MCF 10A (cell line): Measurements from ENCODE around the gene LETM1. TPM values are rescaled to one million over a fixed set of nuclear protein-coding genes. Genes with fewer than 3 reads are reported as not detected.
A peak's percentile ranks its signal among the peaks of the same experiment; 100 is the strongest.

Experiments
- BruUV-seq: library from RNA; stranded (reverse); fragments of 400-500 nt; replicated peaks from 2 replicates; lab custom pipeline; 2021; lab: Mats Ljungman, UMichigan
- CTCF ChIA-PET: fragments of 300-600 bp; sonication (Branson Sonifier 250); formaldehyde crosslinking; extraction: SDS; loops from one replicate; lab custom pipeline; 2021; ENCODE audit warnings: antibody characterized with exemption, inconsistent platforms; lab: Yijun Ruan, JAX
- POLR2A ChIA-PET: fragments of 300-600, 350-650 bp; sonication (Branson Sonifier 250); formaldehyde crosslinking; extraction: SDS; loops from one replicate; lab custom pipeline; 2020; ENCODE audit warnings: antibody characterized with exemption, inconsistent platforms; lab: Yijun Ruan, JAX
- DNase-seq: peaks from one replicate; pipeline ENCODE4 v3.0.0-alpha.2; 2018; ENCODE audit not compliant: unreplicated experiment
- H3K27ac Mint-ChIP-seq: one replicate; pipeline ENCODE4 v1.8.0; 2022; ENCODE audit warnings: mild to moderate bottlenecking, low read depth, mixed read lengths; ENCODE audit not compliant: unreplicated experiment
- H3K27me3 Mint-ChIP-seq: one replicate; pipeline ENCODE4 v1.8.0; 2022; ENCODE audit warnings: mixed read lengths; ENCODE audit not compliant: insufficient read depth, unreplicated experiment
- H3K36me3 Mint-ChIP-seq: one replicate; pipeline ENCODE4 v1.8.0; 2022; ENCODE audit warnings: mild to moderate bottlenecking, moderate library complexity, mixed read lengths; ENCODE audit not compliant: insufficient read depth, unreplicated experiment
- H3K4me1 Mint-ChIP-seq: one replicate; pipeline ENCODE4 v1.8.0; 2022; ENCODE audit warnings: mixed read lengths; ENCODE audit not compliant: insufficient read depth, unreplicated experiment
- H3K4me3 Mint-ChIP-seq: one replicate; pipeline ENCODE4 v1.8.0; 2022; ENCODE audit warnings: mild to moderate bottlenecking, moderate library complexity, mixed read lengths; ENCODE audit not compliant: unreplicated experiment
- H3K9me3 Mint-ChIP-seq: one replicate; pipeline ENCODE4 v1.8.0; 2022; ENCODE audit warnings: mixed read lengths; ENCODE audit not compliant: unreplicated experiment
- intact Hi-C: fragments of 100-400 bp; cut with micrococcal nuclease; formaldehyde crosslinking; loops from 2 replicates; pipeline ENCODE4 v1.14.1; 2022
- total RNA-seq: library from RNA; stranded (reverse); gene quantifications from 2 replicates; pipeline ENCODE4 v1.2.3, GENCODE V29; 2022
- TF ChIP-seq, protein P1 (sequence below): fragments of 200-600 bp; IDR thresholded peaks from one replicate; pipeline ENCODE4 v1.8.0; 2022; ENCODE audit warnings: antibody characterized with exemption, mild to moderate bottlenecking; ENCODE audit not compliant: unreplicated experiment

The LETM1 gene
- total RNA-seq, 1 experiment from 2014 or later: 85.0 TPM

DNA sequence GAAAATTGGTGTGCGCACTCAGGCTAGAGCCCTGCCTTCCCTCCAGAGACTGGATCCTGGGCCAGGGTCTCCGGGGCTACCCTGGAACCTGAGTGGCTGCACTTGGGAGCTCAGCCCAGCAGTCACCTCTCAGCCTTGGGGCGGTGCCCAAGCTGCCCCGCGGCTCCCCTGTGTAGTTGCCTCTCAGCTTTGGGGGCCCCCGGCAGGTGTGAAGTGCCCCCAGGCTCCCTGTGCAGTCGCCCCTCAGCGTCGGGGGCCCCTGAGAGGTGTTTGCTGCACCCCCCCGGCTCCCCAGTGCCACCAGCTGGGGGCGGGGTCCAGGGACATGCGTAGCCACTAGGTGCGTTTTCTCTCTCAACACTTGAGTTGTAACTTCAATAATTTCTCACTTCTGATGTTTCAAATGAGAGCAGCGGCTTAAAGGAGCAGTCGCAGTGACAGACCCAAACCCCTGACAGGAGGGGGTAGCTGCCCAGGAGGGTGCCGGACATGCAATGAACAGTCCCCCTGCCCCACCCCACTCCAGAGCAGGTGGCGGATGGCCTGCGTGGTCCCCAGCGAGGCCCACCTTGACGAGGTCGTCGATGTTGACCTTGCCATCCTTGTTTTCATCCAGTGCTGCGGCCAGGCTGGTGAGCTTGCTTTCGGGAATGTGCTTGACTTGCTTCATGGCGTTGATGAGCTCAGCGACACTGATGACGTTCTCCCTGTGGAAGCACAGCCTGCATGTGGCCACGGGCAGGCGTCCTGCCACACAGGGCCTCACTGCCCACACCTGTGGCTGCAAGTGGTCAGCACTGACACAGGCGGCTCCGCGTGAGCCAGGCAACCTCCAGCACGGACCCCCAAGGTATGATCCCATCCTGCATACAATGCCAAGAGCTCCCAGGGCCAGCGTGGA, 40.6 kb downstream of the LETM1 start:
- H3K27me3 Mint-ChIP-seq: no peaks in the 10 kb centered on the region
- H3K27ac Mint-ChIP-seq: no peak overlapping the region
- TF ChIP-seq, protein P1, sequence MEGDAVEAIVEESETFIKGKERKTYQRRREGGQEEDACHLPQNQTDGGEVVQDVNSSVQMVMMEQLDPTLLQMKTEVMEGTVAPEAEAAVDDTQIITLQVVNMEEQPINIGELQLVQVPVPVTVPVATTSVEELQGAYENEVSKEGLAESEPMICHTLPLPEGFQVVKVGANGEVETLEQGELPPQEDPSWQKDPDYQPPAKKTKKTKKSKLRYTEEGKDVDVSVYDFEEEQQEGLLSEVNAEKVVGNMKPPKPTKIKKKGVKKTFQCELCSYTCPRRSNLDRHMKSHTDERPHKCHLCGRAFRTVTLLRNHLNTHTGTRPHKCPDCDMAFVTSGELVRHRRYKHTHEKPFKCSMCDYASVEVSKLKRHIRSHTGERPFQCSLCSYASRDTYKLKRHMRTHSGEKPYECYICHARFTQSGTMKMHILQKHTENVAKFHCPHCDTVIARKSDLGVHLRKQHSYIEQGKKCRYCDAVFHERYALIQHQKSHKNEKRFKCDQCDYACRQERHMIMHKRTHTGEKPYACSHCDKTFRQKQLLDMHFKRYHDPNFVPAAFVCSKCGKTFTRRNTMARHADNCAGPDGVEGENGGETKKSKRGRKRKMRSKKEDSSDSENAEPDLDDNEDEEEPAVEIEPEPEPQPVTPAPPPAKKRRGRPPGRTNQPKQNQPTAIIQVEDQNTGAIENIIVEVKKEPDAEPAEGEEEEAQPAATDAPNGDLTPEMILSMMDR: no peak
- BruUV-seq: no TSS peak
- POLR2A ChIA-PET: interaction anchor here (0.5 kb wide), 1 partner anchor 405 kb away, joined by 3 read pairs; no protein-coding TSS in a partner anchor
- intact Hi-C loops: loop anchor here (10.0 kb wide), 1 partner anchor 79 kb away; no protein-coding TSS in a partner anchor
- DNase-seq: no peak
- H3K9me3 Mint-ChIP-seq: no peaks in the 10 kb centered on the region
- CTCF ChIA-PET: interaction anchor here (0.6 to 13.7 kb wide), 2 partner anchors 12 to 69 kb away, joined by 3 to 151 read pairs; no protein-coding TSS in a partner anchor
- no peak overlapping the region for H3K4me3 Mint-ChIP-seq
- no peaks in the 10 kb centered on the region for H3K4me1 Mint-ChIP-seq
- peaks cover 84% of the 10 kb centered on the region for H3K36me3 Mint-ChIP-seq

DNA sequence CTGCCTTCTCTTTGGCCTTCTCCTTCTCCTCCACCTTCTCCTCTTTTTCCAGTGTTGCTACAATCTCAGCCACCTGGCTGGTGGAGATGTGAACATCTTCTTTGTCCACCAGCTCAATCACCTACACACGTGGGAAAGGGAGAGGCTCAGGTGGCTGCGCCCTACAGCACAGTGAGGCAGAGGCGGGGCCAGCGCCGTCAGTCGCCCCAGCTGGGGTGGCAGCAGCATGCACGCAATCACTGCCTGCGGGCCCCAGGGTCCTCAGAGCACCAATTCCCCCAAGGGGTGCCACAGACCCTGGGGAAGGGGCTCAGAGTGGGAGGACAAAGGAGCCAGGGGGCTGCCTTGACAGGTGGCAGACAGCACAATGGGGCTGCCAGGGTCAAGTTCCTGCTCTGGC, 41.5 kb downstream of the LETM1 start:
- Mint-ChIP-seq H3K27me3 (no peaks in the 10 kb centered on the region), H3K4me3 (no peak overlapping the region), H3K9me3 (no peaks in the 10 kb centered on the region), H3K36me3 (peaks cover 75% of the 10 kb centered on the region), H3K4me1 (no peaks in the 10 kb centered on the region), H3K27ac (no peak overlapping the region)
- BruUV-seq: no TSS peak
- intact Hi-C loops: loop anchor here (10.0 kb wide), 1 partner anchor 80 kb away; no protein-coding TSS in a partner anchor
- POLR2A ChIA-PET: interaction anchor here (1.7 kb wide), 1 partner anchor 66 kb away, joined by 4 read pairs; no protein-coding TSS in a partner anchor
- TF ChIP-seq, protein P1: no peak
- DNase-seq: no peak
- CTCF ChIA-PET: interaction anchor here (0.6 to 13.7 kb wide), 4 partner anchors 68 to 161 kb away, joined by 3 to 151 read pairs (median 4); no protein-coding TSS in a partner anchor

DNA sequence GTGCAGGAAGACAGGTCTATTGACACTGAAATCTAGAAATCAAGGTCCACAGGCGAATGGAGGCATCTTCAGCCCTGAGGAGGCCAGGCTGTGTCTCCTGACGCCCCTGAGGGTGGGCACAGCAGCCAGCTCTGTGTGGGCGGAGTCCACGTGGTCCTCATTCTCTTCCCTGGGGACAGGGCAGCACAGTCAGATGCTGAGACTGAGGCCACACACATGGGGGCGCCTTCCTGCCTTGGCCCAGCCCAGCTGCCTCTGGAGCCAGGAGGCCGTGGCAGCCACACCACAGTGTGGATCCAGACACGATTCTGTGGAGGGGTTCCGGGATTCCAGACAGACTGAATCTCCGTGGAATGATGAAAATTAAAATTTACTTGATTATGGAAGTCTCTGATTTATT, 42.0 kb downstream of the LETM1 start:
- POLR2A ChIA-PET: interaction anchor here (1.7 kb wide), 1 partner anchor 66 kb away, joined by 4 read pairs; no protein-coding TSS in a partner anchor
- H3K4me3 Mint-ChIP-seq: no peak overlapping the region
- no peaks in the 10 kb centered on the region for H3K9me3 Mint-ChIP-seq
- H3K27ac Mint-ChIP-seq: no peak overlapping the region
- BruUV-seq: no TSS peak
- H3K27me3 Mint-ChIP-seq: no peaks in the 10 kb centered on the region
- intact Hi-C loops: loop anchor here (10.0 kb wide), 1 partner anchor 81 kb away; no protein-coding TSS in a partner anchor
- TF ChIP-seq, protein P1: no peak
- DNase-seq: no peak
- H3K36me3 Mint-ChIP-seq: peaks cover 69% of the 10 kb centered on the region
- no peaks in the 10 kb centered on the region for H3K4me1 Mint-ChIP-seq
- CTCF ChIA-PET: interaction anchor here (0.6 to 13.7 kb wide), 3 partner anchors 67 to 844 kb away, joined by 3 to 151 read pairs (median 4); no protein-coding TSS in a partner anchor

DNA sequence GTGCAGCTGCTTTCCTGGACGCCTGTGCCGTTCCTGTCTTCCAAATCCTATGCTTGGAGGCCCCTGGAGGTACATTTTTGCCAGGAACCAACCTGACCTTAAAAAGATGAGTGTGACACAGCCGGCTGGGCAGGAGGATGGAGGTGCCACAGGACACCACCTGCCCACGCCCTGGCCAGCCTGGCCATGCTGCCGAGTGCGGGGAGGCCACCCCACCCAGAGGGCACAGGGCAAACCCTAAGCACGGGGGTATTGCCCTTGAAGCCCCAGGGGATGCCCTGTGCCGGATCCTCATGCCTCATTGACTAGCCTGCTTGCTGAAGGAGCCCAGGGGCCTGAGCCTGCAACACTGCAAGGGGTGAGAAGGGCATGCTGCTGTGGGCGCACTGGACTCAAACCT, 42.7 kb downstream of the LETM1 start:
- TF ChIP-seq, protein P1: no peak
- DNase-seq: no peak
- CTCF ChIA-PET: interaction anchor here (13.7 kb wide), 1 partner anchor 67 kb away, joined by 151 read pairs; no protein-coding TSS in a partner anchor
- Mint-ChIP-seq H3K9me3 (no peaks in the 10 kb centered on the region), H3K27me3 (no peaks in the 10 kb centered on the region), H3K4me1 (no peaks in the 10 kb centered on the region), H3K4me3 (no peak overlapping the region), H3K27ac (no peak overlapping the region), H3K36me3 (peaks cover 63% of the 10 kb centered on the region)
- TSS peak; percentile 31 for BruUV-seq
- POLR2A ChIA-PET: interaction anchor here (0.6 to 1.7 kb wide), 3 partner anchors 17 to 65 kb away, joined by 3 to 4 read pairs (median 3); no protein-coding TSS in a partner anchor
- intact Hi-C loops: loop anchor here (10.0 kb wide), 1 partner anchor 82 kb away; no protein-coding TSS in a partner anchor
